ENCODE measurements around the gene CFB.
"Not testable (repeated sequence)": the region's sequence is repeated elsewhere in the genome, so short reads cannot be mapped to it uniquely, and the experiment has no call there.

The CFB gene

GRCh38 chr6:31911826-31912585 is 33.9 kb upstream of the CFB start:
- no peak for DNase-seq (ENCODE audit: low spot score)

DNA sequence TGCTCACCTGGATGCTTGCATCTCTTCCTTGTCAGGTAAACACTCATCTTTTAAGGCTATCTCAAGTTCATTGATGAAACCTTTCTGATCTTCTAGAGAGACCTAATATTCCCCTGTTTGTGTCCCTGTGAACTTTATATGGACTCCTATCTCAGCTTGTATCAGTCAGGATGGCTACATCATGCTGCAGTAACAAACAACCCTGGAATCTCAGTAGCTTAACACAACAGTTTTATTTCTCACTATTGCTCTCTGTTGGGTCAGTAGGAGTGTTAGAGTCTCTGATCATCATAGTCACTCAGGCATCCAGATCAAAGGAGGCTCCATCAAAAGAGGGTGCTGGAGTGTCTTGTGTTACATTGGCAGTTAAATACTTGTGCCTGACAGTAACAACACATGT is 30.5 kb upstream of the CFB start:
- no peak for DNase-seq (ENCODE audit: low spot score)

DNA sequence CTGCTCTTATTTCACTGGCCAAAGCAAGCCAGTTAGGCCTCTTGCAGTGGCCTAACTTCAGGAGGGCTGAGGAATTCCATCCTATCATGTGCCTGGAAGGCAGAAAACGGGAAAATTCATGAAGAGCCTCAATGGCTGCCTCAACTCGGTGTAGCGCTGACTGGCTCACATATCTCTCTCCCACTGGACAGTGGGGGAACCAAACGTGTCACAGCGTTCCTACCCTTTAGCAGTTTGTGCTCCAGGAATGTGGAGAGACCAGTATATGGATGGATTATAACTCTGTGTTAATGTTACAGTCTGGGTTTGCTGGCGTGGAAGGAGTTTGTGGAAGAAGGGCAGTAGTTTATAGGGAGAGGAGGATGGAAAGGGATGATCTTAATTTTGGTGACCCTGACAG is 30.1 kb upstream of the CFB start:
- no peak for DNase-seq (ENCODE audit: low spot score)

- no peak for DNase-seq (ENCODE audit: low spot score)
These were observed 27.7 kb upstream of the CFB start for GRCh38 chr6:31918069-31918720.

DNA sequence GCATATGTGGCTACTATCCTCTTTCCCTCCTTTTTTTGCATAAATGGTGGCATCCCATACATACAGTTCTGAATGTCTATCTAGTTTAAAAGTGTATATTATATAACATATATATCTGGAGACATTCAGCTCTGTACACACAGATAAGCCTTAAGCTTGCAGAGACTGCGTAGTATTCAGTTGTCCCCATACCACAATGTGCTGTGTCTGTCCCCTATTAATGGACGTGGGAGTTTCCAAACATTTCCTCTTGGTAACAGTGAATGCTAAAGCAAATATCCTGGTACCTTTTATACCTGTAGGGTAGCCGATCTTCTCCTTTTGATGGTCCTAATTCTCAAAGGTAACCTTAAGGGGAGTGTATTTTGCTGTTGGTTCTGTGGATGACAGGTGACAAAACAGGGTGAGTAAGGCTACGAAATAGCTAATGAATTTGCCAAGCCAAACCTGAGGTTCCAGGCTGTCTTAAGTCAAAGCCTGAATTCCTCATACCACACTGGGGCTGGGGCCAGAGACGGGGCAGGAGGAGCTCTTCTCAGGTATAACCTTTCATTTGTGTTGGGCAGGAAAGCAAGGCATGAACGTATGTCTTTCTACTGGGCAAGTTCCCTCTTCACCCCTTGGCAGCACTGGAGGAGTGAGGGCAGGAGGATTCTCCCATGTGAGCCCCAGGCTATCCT is 26.1 kb upstream of the CFB start:
- DNase-seq (ENCODE audit: low spot score) = no peak

- no peak for DNase-seq (ENCODE audit: low spot score)
These were observed 25.1 kb upstream of the CFB start for GRCh38 chr6:31920811-31921210.

- no peak for DNase-seq (ENCODE audit: low spot score)
These were observed 23.0 kb upstream of the CFB start for GRCh38 chr6:31922942-31923341.

DNA sequence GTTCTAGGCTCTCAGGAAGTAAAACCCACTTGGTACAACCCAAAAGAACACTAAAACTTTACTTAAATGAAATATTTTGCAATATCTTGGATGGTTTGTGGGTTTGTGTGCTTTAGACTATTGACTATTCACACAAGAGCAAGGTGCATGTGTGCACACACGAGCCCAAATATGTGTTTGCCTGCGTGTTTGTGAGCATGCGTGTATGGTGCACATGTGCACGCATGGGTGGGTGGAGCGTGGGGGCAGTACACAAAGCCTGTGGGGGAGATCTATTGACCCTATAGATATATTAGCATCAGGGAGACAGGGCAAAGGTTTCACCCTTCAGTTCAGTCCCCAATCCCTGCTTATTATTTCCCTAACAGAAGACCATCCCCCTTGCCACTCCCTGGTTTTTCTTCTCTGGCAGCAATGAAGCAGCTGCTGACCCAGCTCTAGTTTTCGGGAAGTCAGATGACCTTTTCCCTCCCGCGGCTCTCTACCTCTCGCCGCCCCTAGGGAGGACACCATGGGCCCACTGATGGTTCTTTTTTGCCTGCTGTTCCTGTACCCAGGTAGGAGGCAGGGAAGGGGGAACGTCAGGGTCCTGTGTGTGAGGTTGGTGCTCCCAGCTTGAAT is 18.5 kb upstream of the CFB start, which contains the start of gene C2:
Gene C2, plus strand, starts transcription at position 476 of the 621 bp plus-strand sequence. Its CDS starts 36 bp downstream, at position 512.
- DNase-seq (ENCODE audit: low spot score) = no peak

- DNase-seq (ENCODE audit: low spot score) = no peak
These were observed 17.8 kb upstream of the CFB start for GRCh38 chr6:31927863-31928671.

DNA sequence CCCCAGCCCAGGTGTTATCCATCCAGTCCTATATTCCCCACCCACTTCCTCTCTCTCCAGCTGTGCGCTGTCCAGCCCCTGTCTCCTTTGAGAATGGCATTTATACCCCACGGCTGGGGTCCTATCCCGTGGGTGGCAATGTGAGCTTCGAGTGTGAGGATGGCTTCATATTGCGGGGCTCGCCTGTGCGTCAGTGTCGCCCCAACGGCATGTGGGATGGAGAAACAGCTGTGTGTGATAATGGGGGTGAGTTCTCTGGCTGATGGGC is 17.3 kb upstream of the CFB start:
- no peak for DNase-seq (ENCODE audit: low spot score)

DNA sequence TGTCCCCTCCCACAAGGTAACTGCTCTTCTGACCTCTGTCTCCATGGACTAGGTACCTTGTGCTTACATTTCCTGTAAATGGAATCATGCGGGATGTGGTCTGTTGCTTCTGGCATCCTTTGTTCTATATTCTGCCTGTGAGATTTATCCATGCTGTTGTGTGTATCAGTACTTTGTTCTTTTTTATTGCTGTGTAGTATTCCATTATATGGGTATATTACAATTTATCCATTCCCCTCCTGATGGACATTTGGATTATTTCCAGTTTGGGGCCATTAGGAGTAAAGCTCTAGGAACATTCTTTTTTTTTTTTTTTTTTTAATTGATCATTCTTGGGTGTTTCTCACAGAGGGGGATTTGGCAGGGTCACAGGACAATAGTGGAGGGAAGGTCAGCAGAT is 14.9 kb upstream of the CFB start:
- no peak for DNase-seq (ENCODE audit: low spot score)

- not testable (repeated sequence) for DNase-seq (ENCODE audit: low spot score)
These were observed 13.8 kb upstream of the CFB start for GRCh38 chr6:31932137-31932536.

DNA sequence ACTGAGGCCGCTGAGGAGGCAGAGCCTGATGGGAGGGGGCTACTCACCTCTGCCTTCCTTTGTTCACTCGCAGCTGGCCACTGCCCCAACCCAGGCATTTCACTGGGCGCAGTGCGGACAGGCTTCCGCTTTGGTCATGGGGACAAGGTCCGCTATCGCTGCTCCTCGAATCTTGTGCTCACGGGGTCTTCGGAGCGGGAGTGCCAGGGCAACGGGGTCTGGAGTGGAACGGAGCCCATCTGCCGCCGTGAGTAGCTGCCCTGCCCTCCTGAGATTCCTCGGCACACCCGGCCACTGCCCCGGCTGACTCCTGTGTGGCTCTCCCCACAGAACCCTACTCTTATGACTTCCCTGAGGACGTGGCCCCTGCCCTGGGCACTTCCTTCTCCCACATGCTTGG is 12.4 kb upstream of the CFB start:
- DNase-seq (ENCODE audit: low spot score) = no peak

DNA sequence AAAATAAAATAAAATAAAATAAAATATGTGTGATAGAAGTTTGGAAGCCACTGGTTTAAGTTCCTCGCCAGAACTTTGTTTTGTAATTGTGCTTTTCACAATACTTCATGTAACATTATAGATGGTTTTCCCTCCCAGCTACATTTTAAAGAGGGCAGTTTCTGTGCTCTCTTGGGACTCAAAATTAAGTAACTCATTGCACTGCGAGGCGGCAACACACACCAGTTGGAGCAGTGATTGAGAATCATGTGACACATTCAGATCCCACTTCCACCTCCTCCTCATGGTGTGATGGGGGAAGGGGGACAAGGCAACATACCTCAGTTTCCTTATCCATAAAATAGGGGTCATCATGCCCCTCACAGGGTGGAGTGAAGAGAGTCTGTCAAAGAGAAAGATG is 10.9 kb upstream of the CFB start:
- DNase-seq (ENCODE audit: low spot score) = no peak

DNA sequence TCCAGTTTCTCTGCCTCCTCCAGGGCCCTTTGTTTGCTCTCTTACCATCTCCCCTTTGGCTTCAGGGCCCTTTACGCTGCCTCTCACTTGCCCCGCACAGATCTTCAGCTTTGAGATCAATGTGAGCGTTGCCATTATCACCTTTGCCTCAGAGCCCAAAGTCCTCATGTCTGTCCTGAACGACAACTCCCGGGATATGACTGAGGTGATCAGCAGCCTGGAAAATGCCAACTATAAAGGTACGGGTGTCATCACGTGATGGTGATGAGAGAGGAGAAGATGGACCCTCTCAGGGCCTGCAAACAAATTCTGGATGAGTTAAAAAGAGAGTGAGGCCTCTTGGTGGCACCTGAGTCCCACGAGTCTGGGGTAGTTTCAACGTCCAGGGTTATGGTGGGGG is 10.1 kb upstream of the CFB start:
- no peak for DNase-seq (ENCODE audit: low spot score)

DNA sequence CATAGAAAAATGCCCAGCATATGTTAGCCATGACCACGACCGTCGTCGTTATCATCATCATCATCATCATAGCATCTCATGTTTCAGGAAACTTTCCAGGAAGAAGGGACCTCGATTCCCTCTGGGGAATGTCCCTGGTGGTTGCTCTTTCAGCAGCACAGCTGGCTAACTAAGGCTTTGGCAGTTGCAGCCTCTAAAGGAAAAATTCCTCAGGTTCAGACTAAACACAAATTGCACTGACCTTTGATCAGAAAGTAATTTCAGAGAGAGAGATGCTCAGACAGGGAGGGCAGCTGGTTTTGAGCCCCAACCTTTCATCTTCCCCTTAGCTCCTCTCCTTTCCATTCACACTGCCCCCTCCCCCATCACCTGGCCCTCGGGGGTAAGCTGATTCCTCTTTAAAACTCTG is 5.6 kb upstream of the CFB start:
- no peak for DNase-seq (ENCODE audit: low spot score)

DNA sequence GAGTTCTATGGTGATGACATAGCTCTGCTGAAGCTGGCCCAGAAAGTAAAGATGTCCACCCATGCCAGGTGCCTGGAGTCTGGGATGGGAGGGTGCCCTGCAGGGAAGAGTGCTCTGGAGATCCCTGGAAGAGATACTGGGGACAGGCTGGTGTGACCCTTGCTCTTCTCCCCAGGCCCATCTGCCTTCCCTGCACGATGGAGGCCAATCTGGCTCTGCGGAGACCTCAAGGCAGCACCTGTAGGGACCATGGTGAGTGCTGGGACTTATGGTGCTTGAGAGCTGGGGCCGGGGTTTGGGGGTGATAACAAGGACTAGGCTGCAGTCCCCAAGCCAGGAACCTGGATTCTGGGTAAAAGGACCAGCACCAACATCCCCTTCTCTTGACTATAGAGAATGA is 2.2 kb upstream of the CFB start:
- no peak for DNase-seq (ENCODE audit: low spot score)

- no peak for DNase-seq (ENCODE audit: low spot score)
These were observed 765 bp upstream of the CFB start for GRCh38 chr6:31945154-31945506.

DNA sequence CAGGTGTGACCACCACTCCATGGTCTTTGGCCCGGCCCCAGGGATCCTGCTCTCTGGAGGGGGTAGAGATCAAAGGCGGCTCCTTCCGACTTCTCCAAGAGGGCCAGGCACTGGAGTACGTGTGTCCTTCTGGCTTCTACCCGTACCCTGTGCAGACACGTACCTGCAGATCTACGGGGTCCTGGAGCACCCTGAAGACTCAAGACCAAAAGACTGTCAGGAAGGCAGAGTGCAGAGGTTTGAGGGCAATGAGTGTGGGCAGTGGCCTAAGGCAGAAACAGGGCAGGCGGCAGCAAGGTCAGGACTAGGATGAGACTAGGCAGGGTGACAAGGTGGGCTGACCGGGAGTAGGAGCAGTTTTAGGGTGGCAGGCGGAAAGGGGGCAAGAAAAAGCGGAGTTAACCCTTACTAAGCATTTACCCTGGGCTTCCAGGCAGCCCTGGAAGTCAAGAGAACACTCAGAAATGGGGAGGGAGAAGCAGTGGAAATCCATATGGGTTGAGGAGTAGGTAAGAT is 533 bp downstream of the CFB start:
- DNase-seq (ENCODE audit: low spot score) = no peak

GRCh38 chr6:31947070-31947675 is 1.3 kb downstream of the CFB start:
- DNase-seq (ENCODE audit: low spot score) = no peak

- DNase-seq (ENCODE audit: low spot score) = no peak
These were observed 2.0 kb downstream of the CFB start for GRCh38 chr6:31947864-31948263.

DNA sequence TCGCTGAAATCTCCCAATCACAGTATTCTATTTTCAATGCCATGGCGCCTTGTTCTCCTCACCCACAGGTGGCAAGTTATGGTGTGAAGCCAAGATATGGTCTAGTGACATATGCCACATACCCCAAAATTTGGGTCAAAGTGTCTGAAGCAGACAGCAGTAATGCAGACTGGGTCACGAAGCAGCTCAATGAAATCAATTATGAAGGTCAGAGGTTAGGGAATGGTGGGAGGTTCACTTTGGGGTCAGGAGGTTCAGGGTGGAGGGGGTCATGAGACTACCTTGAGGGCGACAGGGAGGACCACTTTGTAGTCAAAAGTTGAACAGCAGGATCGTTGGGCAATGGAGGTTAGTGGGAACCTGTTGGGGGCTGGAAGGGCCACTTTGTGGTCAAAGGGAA is 2.4 kb downstream of the CFB start:
- no peak for DNase-seq (ENCODE audit: low spot score)
